Activated T-cell treated with anti-CD3 and anti-CD28 coated beads, Interleukin-2, amount 50 U/mL, for 24 hours (primary cell): Measurements from ENCODE around the gene FBXW11.
"Not testable (repeated sequence)": the region's sequence is repeated elsewhere in the genome, so short reads cannot be mapped to it uniquely, and the experiment has no call there.

Source experiments
- DNase-seq: peaks from one replicate; pipeline ENCODE4 v3.0.0-alpha.2; 2020
- H3K27ac Mint-ChIP-seq: 2 replicates; pipeline ENCODE4 v1.8.0; 2020; ENCODE audit warnings: mild to moderate bottlenecking, mixed read lengths
- H3K27me3 Mint-ChIP-seq: 2 replicates; pipeline ENCODE4 v1.8.0; 2020; ENCODE audit warnings: mixed read lengths
- H3K36me3 Mint-ChIP-seq: 2 replicates; pipeline ENCODE4 v1.8.0; 2020; ENCODE audit warnings: low read depth, mixed read lengths
- H3K4me1 Mint-ChIP-seq: 2 replicates; pipeline ENCODE4 v1.8.0; 2020; ENCODE audit warnings: low read depth, mixed read lengths
- H3K4me3 Mint-ChIP-seq: 2 replicates; pipeline ENCODE4 v1.8.0; 2020; ENCODE audit warnings: mild to moderate bottlenecking, moderate library complexity, mixed read lengths
- H3K9me3 Mint-ChIP-seq: 2 replicates; pipeline ENCODE4 v1.8.0; 2020; ENCODE audit warnings: mixed read lengths

FBXW11 gene

DNA sequence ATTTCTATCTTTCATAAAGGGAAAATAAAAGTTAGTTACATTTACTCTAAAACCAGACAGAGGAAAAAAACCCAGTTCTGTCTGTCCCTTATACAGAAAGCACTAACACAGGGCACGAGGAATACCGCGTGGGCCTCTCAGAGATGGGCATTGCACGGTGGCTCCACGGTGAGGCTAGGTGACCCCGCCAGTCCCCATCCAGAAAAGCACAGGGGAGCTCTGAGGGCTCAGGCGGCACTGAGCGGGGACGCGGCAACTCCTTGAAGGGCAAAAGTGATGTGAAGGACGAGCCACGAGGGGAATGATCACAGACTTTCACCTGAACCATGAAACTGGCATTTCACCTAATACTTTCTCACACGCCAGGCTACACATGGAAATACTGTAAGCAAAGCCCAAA, 35.7 kb upstream of the FBXW11 start:
- H3K27me3 Mint-ChIP-seq, result no peaks in the 10 kb centered on the region
- peak overlapping the region; percentile 5 for H3K27ac Mint-ChIP-seq

DNA sequence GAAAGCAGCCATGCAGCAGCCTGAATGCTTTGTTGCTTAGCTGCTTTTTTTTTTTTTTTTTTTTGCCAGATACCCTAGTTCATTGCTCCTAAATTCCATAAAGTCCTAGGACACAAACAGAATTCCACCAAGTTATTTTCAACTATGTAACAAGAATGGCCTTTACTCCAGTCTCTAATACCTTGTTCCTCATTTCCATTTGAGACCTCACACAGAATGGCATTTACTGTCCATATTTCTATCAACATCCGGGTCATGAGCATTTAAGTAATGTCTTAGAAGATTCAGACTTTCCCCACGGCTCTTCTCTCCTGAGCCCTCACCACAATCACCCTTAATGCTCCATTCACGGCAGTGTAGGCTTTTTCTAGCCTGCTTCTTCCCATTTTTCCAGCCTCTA, 31.7 kb upstream of the FBXW11 start:
- peaks cover 22% of the 10 kb centered on the region for H3K4me1 Mint-ChIP-seq
- no peaks in the 10 kb centered on the region for H3K9me3 Mint-ChIP-seq
- no peak overlapping the region for H3K4me3 Mint-ChIP-seq
- H3K27me3 Mint-ChIP-seq, result no peaks in the 10 kb centered on the region
- no peak for DNase-seq
- H3K36me3 Mint-ChIP-seq, result peaks cover 9% of the 10 kb centered on the region
- no peak overlapping the region for H3K27ac Mint-ChIP-seq

More for the DNA sequence above, 35.7 kb upstream of the FBXW11 start:
- Mint-ChIP-seq H3K4me3 (no peak overlapping the region), H3K36me3 (peaks cover 41% of the 10 kb centered on the region), H3K4me1 (peaks cover 15% of the 10 kb centered on the region), H3K9me3 (no peaks in the 10 kb centered on the region)
- DNase-seq, result no peak

DNA sequence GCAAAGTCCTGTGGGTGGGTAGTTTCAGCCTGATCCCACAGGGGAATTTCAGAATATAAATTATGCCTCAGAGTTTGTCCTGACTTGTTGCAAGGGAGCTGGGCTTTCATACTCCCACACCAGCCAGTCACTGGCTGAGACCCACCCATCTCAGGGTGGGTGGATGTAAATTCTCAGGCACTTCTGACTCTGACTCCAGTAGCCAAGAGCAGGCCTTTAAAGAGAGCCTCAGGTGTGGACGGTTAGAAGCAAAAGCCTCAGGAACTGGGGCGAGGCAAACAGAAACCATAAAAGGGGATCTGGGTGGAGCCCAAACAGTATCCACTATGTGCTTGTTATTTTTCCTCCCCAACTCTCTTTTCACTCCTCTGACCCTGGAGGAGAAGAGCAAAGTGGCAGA, 28.6 kb upstream of the FBXW11 start:
- no peak for DNase-seq
- H3K9me3 Mint-ChIP-seq, result peaks cover 9% of the 10 kb centered on the region
- H3K4me3 Mint-ChIP-seq, result no peak overlapping the region
- peaks cover 5% of the 10 kb centered on the region for H3K36me3 Mint-ChIP-seq
- H3K4me1 Mint-ChIP-seq, result peaks cover 16% of the 10 kb centered on the region
- no peaks in the 10 kb centered on the region for H3K27me3 Mint-ChIP-seq
- no peak overlapping the region for H3K27ac Mint-ChIP-seq

DNA sequence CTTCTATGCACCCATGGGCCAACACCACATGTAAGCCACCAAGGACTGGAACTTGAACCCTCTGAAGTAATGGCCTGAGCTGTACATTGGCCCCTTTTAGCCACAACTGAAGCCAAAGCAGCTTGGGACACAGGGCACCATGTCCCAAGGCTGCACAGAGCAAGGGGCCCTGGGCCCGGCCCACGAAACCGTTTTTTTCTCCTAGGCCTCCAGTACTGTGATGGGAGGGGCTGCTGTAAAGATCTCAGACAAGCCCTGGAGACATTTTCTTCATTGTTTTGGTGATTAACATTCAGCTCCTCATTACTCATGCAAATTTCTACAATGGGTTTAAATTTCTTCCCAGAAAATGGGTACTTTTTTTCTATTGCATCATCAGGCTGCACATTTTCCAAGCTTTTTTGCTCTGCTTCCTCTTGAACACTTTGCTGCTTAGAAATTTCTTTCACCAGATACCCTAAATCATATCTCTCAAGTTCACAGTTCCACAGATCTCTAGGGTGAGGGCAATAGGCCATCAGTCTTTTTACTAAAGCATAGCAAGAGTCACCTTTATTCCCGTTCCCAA, 25.5 kb upstream of the FBXW11 start:
- Mint-ChIP-seq H3K4me1 (peaks cover 14% of the 10 kb centered on the region), H3K36me3 (peaks cover 5% of the 10 kb centered on the region), H3K27me3 (no peaks in the 10 kb centered on the region), H3K27ac (no peak overlapping the region), H3K9me3 (peaks cover 9% of the 10 kb centered on the region), H3K4me3 (no peak overlapping the region)
- DNase-seq, result no peak

DNA sequence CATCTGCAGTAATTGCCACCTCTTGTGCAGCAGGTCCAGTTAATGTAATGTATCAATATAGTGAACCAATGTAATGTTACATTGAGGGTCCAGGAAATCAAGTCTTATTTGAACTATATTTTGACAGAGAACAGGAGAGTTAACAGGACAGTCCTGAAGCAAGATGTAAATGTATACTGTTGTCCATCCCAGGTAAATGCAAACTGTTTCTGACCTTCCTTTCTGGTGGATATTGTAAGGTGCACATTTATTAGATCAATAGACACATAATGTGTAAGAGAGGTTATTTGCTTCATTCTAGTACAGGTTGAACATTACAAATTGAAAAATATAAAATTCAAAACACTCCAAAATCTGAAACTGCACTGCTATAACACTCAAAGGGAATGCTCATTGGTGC, 23.4 kb upstream of the FBXW11 start:
- DNase-seq, result no peak

DNA sequence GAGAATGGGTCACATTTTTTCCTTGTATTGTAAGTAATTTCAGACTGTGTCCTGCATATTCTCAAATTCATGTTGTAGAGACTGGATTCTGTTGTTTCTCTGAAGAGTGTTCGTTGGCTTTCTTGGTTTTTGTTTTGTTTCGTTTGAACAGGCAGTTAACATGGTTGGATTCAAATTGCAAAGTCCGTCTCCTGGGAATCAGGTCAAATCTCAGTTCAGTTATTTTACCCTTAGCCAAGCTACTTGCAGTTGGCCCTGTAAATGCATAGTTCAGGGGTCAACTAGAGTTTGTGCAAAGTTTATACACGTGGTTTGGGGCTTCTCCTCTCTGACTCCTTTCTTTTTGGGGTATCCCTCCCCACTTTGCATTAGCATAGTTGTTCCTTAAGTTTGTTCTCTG, 21.7 kb upstream of the FBXW11 start:
- peaks cover 9% of the 10 kb centered on the region for H3K9me3 Mint-ChIP-seq

More for the DNA sequence above, 23.4 kb upstream of the FBXW11 start:
- Mint-ChIP-seq H3K9me3 (peaks cover 9% of the 10 kb centered on the region), H3K4me3 (no peak overlapping the region), H3K36me3 (peaks cover 5% of the 10 kb centered on the region), H3K27ac (no peak overlapping the region), H3K4me1 (peaks cover 8% of the 10 kb centered on the region), H3K27me3 (no peaks in the 10 kb centered on the region)

DNA sequence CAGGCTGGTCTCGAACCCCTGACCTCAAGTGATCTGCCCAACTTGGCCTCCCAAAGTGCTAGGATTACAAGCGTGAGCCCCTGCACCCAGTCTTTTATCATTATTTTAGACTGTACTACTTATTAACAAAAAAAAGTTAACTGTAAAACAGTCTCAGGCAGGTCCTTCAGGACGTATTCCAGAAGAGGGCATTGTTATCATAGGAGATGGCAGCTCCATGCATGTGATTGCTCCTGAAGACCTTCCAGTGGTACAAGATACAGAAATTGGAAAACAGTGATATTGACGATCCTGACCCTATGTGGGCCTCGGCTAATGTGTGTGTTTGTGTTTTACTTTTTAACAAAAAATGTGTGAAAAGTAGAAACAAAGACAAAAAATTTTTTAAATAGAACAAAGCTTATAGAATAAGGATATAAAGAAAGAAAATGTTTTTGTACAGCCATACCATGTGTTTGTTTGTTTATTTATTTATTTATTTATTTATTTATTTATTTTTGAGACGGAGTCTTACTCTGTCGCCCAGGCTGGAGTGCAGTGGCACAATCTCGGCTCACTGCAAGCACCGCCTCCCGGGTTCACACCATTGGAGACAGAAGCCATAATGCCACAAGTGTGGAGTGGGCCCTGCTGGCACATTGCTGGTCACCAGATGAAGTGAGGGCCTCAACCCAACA, 13.8 kb upstream of the FBXW11 start:
- H3K36me3 Mint-ChIP-seq, result not testable (repeated sequence)

More for the DNA sequence above, 21.7 kb upstream of the FBXW11 start:
- Mint-ChIP-seq H3K36me3 (peaks cover 5% of the 10 kb centered on the region), H3K27me3 (no peaks in the 10 kb centered on the region), H3K4me3 (no peak overlapping the region), H3K27ac (no peak overlapping the region), H3K4me1 (no peaks in the 10 kb centered on the region)
- no peak for DNase-seq

DNA sequence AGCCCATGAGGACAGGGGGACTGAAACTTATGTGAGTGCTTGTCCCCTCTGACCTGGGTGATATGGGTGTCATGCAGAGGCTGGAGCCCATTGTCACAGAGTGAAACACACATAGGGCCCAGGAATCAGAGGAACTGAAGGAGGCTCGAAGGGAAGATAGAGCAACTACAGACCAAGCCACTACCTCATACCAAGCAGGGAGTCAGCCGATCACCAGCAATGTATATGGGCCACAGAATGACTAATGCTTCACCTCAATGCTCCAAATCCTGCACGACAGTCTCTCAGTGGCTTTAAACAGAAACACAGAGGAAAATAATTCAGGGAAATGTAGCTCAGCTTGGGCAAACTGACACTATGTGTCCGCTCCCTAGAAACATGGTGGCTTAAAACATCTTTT, 8.9 kb upstream of the FBXW11 start:
- H3K4me1 Mint-ChIP-seq, result peaks cover 1% of the 10 kb centered on the region
- H3K27ac Mint-ChIP-seq, result no peak overlapping the region

More for the DNA sequence above, 13.8 kb upstream of the FBXW11 start:
- not testable (repeated sequence) for H3K27ac Mint-ChIP-seq, H3K27me3 Mint-ChIP-seq, H3K9me3 Mint-ChIP-seq, H3K4me1 Mint-ChIP-seq, DNase-seq, H3K4me3 Mint-ChIP-seq

DNA sequence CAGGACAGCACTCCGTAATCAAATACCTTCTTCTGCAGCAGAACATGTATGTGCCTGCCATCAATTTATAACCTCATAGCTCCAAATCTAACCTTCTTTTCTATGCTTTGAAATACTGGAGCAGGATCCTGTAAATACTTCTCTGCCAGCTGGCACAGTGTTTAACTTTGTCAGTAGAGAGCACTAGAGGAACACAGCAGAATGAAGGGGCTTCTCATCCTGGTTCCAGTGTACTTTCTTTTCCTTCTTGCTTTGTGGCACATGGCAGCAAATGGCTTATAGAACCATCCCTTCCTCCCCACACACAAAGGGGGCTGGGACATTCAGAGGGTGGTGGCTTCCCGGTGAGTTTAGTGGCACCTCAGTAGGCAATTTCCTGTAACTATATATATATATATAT, 3.8 kb upstream of the FBXW11 start:
- Mint-ChIP-seq H3K9me3 (no peaks in the 10 kb centered on the region), H3K36me3 (peaks cover 15% of the 10 kb centered on the region), H3K4me3 (no peak overlapping the region), H3K4me1 (peaks cover 24% of the 10 kb centered on the region), H3K27me3 (no peaks in the 10 kb centered on the region), H3K27ac (no peak overlapping the region)
- no peak for DNase-seq

More for the DNA sequence above, 8.9 kb upstream of the FBXW11 start:
- Mint-ChIP-seq H3K9me3 (no peaks in the 10 kb centered on the region), H3K4me3 (no peak overlapping the region), H3K36me3 (no peaks in the 10 kb centered on the region), H3K27me3 (no peaks in the 10 kb centered on the region)
- DNase-seq, result no peak

DNA sequence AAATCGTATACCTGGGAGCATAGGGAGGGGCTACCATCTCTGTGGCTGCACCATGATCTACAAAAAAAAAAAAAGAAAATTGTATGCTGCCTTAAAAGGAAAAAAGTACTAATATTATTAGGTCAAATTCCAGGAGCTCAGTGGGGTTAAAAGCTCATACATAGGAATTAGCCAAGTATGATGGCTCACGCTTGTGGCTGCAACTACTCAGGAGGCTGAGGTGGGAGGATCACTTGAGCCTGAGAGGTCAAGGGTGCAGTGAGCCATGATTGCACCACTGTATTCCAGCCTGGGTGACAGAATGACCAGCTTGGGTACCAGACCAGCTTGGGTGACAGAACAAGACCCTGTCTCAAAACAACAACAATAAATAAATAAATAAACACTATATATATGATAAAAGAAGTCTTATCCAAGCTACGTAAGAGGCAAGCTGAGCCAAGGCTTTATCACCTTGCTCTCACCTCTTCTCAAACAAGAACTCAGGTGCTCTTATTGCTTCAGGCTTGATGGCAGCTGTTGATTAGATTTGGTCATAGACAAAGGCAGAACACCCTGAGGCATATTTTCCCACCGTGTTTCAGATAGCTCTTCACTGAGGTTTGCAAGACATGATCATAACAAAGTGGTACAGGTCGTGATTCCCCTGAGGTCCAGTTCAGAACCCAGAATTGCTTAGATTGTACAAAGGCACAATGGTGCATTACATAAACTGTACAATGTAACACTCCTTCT, 3.3 kb upstream of the FBXW11 start:
- H3K27ac Mint-ChIP-seq, result no peak overlapping the region
- no peaks in the 10 kb centered on the region for H3K9me3 Mint-ChIP-seq
- H3K4me1 Mint-ChIP-seq, result peaks cover 29% of the 10 kb centered on the region
- H3K4me3 Mint-ChIP-seq, result no peak overlapping the region
- H3K27me3 Mint-ChIP-seq, result no peaks in the 10 kb centered on the region
- H3K36me3 Mint-ChIP-seq, result peaks cover 21% of the 10 kb centered on the region
- no peak for DNase-seq

DNA sequence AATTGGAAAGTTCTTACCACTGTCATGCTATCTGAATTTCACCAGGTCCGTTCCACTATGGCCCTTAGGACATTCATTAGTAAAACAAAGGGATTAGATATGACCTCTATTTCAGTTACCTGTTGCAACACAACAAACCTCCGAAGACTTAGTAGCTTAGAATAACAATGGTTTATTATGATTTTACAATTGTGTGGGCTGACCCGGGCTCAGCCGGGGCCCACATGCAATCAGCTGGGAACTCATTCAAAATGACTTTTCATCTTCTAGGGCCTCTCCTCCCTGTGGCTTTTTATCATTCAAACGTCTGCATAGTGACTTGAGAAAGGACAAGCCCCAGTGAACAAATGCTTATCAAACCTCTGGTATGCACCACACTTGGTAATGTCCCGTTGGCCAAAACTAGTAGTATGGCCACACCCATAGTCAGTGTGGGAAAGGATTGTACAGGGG, 2.3 kb upstream of the FBXW11 start:
- Mint-ChIP-seq H3K4me3 (no peak overlapping the region), H3K4me1 (peaks cover 35% of the 10 kb centered on the region), H3K27me3 (no peaks in the 10 kb centered on the region), H3K27ac (peak overlapping the region; percentile 98), H3K9me3 (no peaks in the 10 kb centered on the region), H3K36me3 (peaks cover 21% of the 10 kb centered on the region)
- DNase-seq, result no peak

DNA sequence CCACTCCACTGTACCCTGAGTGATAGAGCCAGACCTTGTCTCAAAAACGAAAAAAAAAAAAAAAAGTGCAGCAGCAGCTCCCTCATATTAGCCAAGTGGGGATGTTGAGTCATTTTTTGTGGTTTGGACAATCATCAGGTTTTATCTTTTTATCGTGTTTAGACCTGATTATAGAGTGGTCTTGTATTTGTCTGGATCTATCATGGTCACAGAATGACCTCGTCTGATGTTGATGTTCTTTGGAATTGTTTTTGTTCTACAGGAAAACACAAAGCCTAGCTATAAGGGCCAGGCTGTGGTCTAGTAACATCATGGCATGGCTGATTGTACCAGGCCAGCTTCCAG, 1.6 kb upstream of the FBXW11 start:
- no peaks in the 10 kb centered on the region for H3K27me3 Mint-ChIP-seq
- peaks cover 26% of the 10 kb centered on the region for H3K36me3 Mint-ChIP-seq
- peak overlapping the region; percentile 92 for H3K4me3 Mint-ChIP-seq
- H3K4me1 Mint-ChIP-seq, result peaks cover 41% of the 10 kb centered on the region
- peak overlapping the region; percentile 98 for H3K27ac Mint-ChIP-seq
- no peaks in the 10 kb centered on the region for H3K9me3 Mint-ChIP-seq
- no peak for DNase-seq

DNA sequence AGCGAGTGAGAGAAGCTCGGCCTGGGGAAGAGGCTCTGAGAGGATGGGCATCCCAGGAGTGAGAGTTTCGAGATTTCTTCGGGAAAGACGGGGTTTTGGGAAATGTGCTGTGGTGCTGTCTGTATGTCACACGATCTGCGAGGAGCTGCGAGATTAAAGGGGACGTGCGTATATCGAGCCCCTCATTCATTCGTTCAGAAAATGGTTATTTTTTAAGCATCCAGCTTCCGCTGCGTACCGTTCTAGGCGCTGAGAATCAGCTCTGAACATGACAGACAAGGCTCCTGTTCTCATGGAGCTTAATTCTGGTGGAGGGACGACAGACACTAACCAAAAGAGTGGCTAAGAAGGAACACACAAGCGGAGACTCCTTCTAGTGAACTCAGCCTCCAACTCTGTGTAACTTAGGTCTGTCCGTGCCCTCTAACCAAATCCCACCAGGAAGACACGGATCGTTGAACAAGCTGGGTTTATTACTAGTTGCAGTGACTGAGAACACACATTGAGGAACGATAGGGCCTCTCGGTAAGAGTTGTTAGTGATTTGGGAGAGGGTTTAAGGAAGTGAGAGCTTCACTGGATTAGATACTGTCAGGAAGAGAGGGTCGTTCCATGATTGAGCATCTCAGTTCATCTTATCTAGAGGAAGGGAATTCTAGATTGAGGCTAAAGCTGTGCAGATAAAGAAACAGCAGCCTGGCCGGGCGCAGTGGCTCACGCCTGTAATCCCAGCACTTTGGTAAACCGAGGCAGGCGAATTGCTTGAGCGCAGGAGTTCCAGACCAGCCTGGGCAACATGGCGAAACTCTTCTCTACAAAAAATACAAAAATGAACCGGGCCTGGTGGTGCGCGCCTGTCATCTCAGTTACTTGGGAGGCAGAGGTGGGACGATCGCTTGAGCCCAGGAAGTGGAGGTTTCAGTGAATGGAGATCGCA, 1.0 kb upstream of the FBXW11 start:
- Mint-ChIP-seq H3K9me3 (no peaks in the 10 kb centered on the region), H3K27me3 (no peaks in the 10 kb centered on the region), H3K4me1 (peaks cover 46% of the 10 kb centered on the region), H3K36me3 (peaks cover 30% of the 10 kb centered on the region), H3K27ac (peak overlapping the region; percentile 98), H3K4me3 (peak overlapping the region; percentile 92)
- peak; percentile 34 for DNase-seq

DNA sequence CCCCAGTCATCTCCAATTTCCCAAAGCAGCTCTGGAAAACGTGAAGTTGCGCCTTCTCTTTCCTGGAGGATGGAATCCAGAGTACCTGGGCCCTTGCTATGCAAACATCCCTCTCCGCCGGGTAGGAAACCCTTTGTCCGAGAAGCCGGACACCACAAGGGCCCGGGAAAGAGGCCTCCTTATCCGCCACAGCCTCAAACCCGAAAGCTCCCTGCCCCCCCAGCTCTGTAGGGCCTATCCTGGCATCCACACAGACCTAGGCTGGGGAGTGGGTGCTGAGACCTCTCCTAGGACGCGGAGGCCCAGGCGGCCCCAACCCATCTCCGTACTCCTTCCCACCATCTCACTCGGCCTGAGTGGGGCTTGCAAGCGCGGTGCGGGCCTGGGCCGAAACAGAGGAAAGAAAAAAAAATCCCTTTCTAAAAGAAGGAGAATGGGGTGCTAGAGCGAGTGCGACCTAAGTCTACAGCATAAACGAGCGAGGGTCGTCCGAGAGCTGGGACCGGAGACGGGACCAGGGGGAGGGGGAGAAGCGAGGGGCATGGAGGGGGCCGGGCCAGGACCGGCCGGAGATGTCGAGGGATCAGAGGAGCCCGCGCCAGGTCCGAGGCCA, 624 bp downstream of the FBXW11 start:
- peak overlapping the region; percentile 94 for H3K27ac Mint-ChIP-seq
- H3K27me3 Mint-ChIP-seq, result no peaks in the 10 kb centered on the region
- no peaks in the 10 kb centered on the region for H3K9me3 Mint-ChIP-seq
- peak overlapping the region; percentile 92 for H3K4me3 Mint-ChIP-seq
- H3K4me1 Mint-ChIP-seq, result peaks cover 62% of the 10 kb centered on the region
- peaks cover 44% of the 10 kb centered on the region for H3K36me3 Mint-ChIP-seq
- DNase-seq, result peak; percentile 66
